ENCODE data around the gene ACSS1. TPM values are rescaled to one million over a fixed set of nuclear protein-coding genes. Genes with fewer than 3 reads are reported as not detected.
"Not testable (repeated sequence)": the region's sequence is repeated elsewhere in the genome, so short reads cannot be mapped to it uniquely, and the experiment has no call there.

Gene ACSS1
- total RNA-seq, 1 donor from 2014 or later, result 5.9 TPM

DNA sequence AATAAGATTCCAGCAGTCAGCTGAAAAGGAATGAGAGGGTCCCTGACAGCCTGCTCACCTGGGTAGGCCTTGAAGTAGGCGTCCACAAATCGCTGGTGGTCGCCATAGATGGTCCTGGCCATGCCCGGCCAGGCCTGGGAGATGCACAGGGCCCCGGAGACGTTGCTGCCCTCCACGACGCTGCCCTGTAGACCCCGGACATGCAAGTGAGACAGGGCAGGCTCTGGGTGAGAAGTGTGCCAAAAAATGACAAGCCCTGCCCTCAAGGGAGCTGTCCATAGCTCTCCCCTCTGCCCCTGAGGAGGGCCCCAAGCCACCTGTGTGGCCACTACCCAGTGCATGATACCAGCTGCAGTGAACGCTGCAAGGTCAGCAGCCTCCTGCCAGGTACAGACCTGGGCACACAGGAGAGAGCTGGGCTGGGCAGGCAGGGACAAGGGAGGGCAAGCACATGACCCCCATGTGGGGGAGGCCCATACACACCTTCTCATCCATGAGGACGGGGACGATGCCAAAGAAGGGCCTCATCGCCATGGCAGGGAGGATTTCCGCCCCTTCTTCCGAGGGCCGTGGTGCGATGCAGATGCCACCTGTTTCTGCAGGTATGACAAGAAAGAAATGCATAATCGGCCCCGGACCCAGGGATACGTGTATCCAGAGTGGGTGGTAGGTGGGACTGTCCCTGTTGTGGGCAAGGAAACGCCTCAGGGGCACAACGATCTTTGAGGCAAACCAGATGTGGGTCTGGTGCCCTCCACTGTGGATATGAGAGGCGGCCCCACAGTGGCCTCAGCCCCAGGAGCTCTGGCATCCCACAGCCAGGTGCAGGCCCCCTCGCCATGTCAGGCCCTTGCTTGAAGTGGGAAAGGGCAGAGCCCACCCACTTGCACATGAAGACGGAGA lies 44.2 kb downstream of the ACSS1 start:
- no peak for DNase-seq (ENCODE audit: low read depth, low spot score)

DNA sequence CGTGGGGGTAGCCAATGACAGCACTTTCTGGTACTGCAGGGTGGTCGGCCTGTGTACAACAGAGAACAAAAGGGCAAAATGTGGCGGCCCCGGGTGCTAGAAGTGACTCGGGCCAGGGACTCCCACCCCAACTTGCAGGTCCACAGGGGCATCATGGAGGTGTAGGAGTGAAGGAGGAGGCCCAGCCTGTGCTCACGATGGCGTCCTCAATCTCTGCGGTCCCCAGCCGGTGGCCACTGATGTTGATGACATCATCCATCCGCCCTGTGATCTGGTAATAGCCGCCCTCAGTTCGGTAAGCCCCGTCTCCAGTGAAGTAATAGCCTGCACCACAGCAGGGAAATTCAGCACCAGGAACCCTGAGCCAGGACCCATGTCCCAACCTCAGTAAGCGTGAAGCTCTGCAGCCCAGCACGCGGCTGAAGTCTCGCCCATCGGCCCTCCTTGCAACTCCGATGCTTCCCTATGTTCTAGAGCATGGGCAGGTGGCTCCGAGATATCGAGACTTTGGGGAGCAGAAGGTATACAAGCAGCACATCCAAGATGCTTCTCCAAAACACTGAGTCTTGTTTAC lies 45.2 kb downstream of the ACSS1 start:
- DNase-seq (ENCODE audit: low read depth, low spot score), result no peak

DNA sequence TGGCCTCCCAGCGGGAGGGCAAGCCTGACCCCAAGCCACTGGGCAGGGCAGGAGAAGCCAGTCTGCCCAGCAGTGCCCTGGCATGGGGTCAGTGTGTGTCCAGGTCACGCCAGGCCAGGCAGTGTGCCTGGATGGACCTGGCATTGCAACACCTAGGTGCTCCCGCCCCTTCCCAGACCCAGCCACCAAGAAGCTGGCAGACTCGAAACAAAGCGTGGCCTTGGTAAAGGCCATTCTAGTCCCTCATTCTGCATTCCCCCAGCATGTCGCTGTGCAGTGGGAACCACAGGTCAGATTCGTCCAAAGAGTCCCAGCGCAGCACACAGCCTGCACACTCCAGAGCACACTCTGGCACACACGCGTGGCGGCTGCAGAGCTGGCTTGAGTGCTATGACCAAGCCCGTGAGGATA lies 46.1 kb downstream of the ACSS1 start:
- DNase-seq (ENCODE audit: low read depth, low spot score), result no peak

DNA sequence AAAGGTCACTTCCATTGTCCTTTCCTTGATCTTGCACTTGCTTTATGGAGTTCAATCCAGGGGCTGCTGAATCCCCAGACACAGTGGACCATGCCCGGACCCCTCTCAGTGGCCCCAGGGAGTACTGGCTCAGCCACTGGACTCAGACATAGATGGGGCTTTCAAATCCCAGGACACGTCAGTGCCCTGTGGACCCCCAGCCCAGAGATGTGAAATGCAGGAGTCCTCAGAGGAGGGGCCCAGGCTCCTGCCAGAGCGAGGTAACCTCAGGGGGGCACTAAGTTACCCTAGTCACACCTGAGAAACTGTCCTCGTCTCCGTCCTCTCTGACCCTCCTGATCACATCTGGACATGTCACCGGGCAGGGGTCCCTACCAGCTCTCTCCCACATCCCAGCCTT lies 46.7 kb downstream of the ACSS1 start:
- no peak for DNase-seq (ENCODE audit: low read depth, low spot score)

DNA sequence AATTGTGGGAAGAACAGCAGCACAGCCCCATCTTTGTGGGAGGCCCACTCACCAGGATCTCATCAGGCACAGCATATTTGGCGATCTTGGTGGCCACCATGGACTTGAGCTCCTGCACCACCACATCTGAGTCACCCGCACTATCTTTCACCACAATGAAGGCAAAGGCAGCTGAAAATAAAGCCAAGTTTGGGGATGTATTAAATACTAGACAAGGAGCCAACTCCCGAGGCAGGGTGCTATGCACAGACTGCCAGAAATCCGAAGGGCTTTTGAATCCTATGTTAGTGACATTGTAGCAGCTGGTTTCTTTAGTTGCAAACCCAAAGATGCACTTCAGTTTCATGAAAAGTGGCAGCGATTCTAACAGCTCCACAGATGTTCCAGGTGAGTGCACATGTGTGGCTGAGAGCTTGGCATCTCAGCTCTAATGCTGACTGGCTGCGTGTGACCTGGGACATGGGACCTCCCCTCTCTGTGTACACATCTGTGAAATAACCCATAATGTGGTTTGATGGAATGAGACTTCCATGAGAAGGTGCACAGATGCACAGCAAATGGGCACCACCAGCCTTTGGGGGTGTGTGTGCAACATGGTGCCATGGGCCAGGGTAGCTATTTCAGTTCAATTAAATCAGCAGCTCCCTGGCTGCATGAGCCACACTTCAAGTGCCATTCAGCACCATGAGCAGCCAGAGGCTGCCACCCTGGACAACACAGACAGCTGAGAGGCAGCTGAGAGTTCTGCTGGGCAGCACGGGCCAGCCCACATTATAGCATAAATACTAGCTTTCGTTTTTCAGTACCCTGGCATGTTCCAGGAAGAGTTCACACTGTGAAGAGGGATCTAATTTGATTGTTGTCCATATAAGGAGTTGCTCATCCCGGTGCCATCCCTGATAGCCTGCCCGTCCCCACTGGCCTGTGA lies 48.5 kb downstream of the ACSS1 start:
- DNase-seq (ENCODE audit: low read depth, low spot score), result no peak

DNA sequence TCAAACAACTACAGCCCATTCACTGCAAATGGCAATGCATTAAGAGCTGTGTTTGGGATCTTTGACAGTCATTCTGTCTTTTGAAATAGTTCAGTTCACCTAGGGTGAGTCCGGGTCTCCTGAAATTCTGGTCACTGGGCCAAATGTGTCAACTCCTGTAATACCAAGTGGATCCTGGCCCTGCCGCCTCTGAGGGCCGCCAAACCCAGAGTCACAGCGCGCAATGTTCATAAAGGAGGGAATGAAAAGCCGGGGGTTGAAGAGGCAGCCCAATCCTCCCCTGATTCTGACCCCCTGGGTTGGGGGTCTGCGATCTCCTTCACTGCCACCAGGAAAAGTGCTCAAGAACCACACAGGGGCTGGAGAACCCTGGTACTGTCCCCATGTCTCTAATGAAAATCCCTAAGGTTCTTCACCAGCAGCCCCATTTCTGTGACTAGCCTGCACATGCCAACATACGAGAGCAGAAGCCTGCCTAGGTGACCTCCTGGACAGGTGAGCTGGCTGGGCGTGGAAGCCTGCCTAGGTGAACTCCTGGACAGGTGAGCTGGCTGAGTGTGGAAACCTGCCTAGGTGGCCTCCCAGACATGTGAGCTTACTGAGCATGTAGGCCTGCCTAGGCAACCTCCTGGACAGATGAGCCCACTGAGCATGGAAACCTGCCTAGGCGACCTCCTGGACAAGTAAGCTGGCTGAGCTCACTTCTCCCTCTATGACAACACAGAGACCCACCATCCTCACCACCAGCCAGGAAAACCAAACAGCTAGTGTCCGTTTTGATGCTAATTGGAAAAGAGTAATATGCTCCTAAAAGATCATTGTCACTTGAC lies 49.3 kb downstream of the ACSS1 start:
- DNase-seq (ENCODE audit: low read depth, low spot score), result no peak

DNA sequence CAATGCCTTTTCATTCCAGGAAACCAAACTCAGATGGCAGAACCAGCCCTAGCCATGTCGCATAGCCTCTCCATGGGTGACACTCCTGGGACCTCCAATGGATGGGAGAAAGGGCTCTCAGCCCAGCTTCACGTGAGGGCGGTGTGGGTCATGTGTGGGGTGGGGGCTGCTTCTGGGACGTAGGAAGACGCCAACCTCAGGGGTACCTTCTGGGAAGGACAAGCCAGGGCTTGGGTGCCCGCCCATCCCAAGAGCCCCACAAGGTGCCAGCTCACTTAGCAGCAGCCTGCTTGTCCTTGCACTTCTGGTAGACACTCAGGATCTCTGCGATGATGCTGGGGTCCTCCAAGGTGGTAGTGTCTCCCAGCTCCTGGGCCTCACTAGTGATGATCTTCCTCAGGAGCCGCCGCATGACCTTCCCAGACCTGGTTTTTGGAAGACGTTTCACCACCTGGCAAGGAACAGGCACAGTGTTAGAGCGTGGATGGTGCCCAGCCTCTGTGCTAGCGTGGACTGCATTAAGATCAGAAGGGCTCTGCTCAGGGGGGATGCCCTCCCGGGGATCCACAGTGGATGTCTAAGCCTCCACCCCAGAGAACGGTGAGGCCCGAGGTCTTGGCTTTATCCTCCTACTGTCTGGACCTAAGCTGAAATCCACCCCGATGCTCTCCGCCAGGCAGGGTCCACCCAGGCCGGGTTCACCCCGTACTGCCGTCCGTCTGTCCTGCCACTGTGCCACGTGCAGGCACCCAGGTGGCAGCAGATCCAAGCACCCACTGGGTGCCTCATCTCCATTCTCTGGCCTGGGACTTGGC lies 50.2 kb downstream of the ACSS1 start:
- no peak for DNase-seq (ENCODE audit: low read depth, low spot score)

DNA sequence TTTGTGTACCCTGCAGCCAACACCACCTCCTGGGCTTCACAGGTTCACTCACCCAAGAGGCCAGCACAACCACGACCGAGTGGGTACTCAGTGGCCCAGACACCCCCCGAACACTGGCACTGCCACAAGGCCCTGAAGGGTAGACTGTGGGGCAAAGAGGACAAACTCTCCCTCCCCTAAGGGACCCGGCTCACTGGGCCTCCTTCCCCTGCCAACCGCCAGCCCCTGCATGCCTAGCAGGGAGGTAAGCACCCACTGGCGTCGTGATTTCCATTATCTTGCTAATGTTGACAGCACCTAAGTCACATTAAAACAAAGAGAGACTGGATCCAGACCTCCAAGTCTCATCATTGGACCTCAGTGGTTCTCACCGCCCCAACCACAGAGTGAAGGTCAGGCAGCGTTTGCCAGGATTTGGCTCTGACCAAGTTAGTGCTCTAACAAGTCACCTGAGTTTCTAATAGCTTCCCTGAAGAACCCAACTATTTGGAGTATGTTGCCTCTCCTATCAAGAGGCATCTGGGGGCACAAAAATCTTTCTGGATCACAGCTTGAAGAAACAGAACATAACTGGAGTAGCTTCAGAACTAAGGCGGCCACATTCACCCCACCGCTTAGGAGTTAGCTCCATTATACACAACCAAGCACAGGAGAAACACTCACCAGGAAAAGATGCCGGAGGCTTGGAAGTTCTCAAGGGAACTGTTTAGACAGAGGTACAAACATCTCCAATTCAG lies 51.3 kb downstream of the ACSS1 start:
- DNase-seq (ENCODE audit: low read depth, low spot score), result no peak

DNA sequence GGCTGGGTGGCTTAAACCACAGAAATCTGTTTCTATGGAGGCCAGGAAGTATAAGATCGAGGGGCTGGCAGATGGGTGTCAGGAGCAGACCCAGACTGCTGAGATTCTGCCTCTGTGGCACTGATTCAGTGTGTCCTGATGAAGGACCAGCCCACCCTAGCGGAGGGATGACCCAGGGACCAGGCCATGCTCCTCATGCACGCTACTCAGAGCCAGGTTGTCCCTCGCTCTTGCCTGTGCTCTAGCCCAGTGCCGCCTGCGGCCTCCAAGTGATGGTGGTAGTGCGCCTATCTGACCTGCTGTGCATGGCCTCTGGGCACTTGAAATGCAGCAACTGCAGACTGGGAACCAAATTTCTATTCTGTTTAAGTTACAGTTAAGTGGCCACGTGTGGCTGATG lies 52.3 kb downstream of the ACSS1 start:
- DNase-seq (ENCODE audit: low read depth, low spot score), result no peak

DNA sequence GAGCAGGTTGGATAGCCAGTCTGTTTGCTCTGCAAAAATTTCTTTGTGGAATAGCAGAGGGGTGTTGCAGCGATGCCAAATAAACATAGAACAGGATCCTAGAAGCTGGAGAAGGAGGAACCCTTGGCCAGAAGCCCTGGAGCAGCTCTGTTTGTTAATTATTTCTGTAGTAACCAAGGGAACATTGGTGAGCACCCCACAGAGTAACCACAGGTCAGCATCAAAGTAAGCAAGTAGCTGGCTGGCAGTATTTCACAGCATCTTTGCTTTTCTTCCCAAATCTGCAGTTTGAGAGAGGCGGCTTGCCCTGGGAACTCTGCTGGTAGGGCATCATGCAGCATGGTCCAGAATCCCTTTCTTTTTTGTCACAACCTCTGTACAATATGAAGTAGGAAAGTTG lies 52.7 kb downstream of the ACSS1 start:
- no peak for DNase-seq (ENCODE audit: low read depth, low spot score)

DNA sequence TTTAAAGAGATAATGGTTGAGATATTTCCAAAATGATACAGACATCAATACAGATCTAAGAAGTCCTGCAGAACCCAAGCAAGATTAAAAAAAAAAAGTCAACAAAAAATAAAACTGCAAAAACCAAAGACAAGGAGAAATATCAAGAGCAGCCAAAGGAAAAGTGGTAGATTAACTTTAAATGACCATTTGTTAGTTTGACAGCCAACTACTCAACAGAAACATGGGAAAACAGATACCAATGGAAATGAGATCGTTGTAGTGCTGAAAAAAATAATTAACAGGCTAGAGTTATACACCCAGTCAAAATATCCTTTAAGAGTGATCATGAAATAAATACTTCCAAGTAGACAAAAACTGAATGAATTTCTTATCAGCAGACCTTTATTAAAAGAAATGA lies 54.9 kb downstream of the ACSS1 start:
- no peak for DNase-seq (ENCODE audit: low read depth, low spot score)

DNA sequence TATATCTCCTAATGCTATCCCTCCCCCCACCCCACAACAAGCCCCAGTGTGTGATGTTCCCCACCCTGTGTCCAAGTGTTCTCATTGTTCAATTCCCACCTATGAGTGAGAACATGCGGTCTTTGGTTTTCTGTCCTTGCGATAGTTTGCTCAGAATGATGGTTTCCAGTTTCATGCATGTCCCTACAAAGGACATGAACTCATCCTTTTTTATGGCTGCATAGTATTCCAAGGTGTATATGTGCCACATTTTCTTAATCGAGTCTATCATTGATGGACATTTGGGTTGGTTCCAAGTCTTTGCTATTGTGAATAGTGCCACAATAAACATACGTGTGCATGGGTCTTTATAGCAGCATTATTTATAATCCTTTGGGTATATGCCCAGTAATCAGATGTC lies 56.6 kb downstream of the ACSS1 start:
- not testable (repeated sequence) for DNase-seq (ENCODE audit: low read depth, low spot score)

DNA sequence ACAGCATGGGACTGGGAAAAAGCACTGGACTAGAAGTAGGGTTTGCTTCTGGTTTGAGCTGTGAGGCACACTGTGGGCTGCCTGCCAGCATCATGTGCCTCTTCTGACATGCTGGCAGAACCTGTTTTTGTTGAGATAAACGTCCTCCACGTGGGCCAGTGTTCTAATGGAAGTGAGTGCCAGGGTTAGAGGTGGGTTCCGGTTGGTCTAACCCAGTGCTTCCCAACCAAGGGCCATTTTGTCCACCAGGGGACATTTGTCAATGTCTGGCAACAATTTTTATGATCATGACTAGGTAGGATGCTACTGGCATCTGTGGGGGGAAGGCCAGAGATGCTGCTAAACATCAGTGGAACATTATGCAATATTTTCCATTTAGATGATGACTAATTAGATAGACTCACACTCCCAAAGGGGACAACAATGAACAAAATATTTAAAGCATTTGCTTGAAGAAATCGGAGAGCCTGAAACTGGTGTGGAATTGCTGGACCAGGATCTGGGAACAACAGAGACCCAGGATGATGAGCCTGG lies 57.6 kb downstream of the ACSS1 start:
- DNase-seq (ENCODE audit: low read depth, low spot score), result no peak

DNA sequence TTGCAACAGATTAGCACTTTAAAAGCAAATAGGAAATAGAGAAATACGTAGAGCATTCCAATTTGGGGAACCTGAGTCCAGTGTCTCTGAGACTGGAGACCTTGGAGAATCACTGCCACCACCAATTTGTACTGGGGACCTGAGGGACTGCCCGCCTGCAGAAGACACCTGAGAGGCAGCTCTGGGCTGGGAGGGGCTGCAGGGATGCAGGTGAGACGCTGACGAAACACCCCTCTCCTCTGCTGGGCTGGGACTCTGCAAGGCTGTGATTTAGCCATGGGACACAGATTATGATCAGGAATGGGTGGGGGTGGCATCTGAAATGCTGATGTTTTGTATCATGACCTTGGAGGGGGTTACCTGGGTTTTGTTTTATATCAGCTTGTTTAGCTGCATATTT lies 58.4 kb downstream of the ACSS1 start:
- DNase-seq (ENCODE audit: low read depth, low spot score), result no peak

DNA sequence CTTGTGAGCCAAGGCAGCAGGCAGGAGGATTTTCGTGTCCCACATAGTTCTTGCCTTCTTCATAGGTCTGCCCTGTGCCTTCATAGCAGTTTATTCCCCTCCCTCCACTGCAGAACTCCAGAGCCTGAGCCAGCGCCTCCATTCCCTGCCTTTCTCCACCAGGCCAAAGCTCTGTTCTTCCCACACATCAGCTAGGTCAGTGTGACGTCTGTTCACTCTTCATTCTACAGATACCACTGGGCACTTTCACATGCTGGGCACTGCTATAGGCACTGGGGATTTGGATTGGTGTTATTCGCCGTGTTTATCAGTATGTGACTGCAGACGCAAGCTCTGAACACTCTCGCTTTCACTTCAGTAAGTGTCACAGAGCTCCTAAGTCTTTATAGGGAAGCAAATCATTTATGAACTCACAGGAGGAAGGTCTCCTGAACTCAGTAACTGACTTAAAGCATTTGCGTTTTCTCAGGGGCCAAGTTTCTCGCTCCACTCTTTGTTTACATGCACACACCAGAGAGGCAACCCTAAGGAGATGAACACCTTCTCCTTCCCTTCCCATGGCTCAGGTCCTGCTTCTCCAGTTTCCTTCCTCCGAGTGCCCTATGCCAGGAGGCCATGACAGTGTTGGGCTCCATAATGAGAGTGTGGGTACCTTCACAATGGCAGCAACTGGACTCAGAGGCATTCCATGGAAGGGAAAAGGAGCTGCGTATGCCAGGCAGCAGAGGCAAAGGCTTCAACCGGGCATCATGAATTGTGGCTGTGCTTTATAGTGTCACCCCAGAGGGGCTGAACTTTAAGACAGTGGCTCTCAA lies 59.1 kb downstream of the ACSS1 start:
- DNase-seq (ENCODE audit: low read depth, low spot score), result no peak

DNA sequence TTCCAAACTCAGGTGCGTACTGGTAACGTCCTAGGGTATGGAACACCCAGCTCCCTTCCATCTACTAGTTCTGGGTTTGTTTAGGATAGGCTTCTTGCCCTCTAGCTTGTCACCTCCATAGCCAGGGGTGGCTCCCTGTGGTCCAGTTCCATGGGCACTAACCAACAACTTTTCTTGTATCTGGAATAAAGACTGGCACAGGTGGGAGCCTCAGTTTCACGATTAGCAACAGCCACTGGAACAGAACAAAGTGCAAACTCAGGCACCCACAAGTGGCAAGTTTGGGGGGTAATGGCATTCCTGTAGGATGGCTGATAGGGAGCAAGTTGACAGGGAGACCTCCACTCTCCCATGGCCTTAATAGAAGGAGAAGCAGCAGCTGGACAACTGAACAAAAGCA lies 59.8 kb downstream of the ACSS1 start:
- no peak for DNase-seq (ENCODE audit: low read depth, low spot score)

DNA sequence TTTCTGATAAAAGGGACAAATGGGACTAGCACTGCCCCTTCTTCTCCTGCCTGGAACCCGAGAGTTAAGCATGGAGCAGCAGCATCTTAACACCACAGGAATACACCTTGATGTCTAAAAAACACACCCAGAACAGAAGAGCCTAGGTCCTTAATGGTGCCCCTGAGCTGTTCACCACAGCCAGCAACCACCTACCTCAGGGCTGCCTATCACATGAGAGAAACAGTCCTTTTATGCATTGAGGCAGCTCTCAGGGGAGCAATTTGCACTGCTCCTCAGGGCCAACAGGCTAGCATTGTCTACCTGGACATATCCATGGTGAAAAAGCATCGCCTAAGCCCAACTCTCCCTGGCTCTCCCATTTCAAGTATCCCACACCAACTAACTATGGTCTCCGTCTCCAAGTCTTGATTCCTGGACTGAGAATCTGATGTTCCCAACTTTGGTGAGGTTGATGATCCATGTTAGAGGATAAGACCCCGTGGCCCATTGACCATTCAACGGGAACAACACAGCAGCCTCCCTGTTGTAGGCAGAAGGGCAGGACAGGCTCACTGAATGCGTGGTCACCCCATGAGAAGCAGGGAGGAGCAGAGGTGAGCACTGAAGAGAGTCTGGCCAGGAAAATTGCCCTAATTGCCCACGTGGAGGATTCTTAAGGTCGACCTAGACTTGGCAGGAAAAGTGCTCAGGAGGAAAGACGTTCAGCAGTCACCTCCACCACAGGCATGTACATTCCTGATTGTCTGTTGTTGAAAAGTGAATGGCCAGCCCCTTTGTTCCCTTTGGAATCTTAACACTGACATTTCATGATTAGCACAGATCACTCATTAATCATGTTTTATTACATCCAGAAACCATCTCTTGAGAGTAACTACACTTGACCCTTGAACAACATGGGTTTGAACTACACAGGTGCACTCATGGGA lies 61.2 kb downstream of the ACSS1 start:
- DNase-seq (ENCODE audit: low read depth, low spot score), result no peak

All from pulmonary artery endothelial cell (primary cell).